Measurements from ENCODE around the gene ZNF865. TPM values are rescaled to one million over a fixed set of nuclear protein-coding genes. Genes with fewer than 3 reads are reported as not detected.
A peak's percentile ranks its signal among the peaks of the same experiment; 100 is the strongest.

The ZNF865 gene
- polyA plus RNA-seq, 5 donors: 5.3 to 15.5 (median 7.9) TPM

DNA sequence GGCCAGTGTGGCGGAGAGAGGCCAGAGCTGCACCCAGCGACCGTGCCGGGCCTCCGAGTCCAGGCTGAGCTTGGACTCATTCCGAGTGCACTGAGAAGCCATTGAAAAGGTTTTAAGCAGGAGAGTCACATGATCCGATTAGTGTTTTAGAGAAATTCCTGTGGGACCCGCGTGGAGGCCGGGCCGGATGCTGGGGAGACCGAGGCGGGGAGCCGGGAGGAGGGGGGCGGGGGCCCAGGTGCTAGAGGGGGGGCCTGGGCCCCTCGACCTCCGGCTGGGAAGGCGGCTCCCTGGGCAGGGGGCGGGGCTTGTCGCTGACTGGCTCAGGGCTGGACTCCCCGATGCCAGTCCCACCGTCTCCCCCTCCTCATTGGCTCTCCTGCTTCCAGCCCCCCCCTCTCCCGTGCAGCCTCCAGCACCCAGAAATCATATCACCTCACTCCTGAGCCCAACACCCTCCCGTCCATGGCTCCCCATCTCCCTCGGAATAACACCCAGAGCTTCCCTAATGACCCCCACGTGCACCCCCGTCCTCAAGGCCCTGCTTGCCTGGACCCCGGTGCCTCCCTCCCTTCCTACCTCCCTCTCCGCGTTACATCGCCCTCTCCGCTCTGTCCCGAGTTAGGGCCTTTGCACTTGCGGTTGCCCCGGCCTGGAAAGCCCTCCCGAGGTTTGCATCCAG, 19.6 kb upstream of the ZNF865 start:
- peak; percentile 73 to 80 for DNase-seq

DNA sequence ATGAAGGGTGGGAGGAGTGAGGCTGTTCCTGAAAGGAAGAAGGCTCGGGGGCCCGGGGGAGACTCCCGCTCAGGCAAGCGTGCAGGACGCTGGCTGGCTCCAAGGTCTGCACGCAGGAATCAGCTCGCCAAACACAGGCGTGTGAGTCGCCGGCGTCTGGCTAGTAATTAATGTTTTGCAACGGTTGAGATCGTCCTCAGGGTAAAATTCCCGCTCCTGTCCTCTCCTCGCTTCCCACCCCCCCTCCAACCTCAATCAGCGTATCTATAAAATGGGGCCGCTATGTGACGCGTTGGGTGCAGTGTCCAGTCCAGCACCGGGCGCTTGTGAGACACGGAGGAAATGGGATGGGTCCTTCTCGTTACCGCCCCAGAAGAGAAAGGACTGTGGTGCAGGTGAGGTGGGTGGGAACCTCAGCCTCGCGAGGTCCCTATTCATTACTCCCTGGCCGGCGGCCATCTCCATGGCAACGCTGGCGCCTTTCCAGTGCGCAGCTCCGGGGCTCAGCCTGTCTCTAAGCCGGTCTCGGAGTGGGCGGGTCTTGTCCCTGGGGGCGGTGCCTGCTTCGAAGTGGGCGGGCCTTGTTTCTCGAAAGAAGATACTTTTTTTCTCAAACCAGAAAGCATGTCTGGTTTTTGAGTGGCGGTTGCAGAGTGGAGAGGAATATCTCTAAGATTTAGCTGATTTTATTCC, 18.3 kb upstream of the ZNF865 start:
- peak; percentile 89 for DNase-seq

DNA sequence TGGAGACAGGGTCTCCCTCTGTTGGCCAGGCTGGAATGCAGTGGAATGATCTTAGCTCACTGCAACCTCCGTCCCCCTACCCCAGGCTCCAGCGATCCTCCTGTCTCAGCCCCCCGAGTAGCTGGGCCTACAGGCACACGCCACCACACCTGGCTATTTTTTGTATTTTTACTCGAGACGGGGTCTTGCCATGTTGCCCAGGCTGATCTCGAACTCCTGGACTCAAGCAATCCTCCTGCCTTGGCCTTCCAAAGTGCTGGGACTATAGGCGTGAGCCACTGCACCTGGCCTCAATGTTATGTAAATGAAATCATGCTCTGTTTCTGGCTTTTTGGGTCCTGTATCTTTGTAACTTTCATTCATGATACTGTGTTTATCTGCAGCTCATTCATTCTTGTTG, 16.7 kb upstream of the ZNF865 start:
- DNase-seq: no peak

GRCh38 chr19:55590109-55590508, 15.3 kb upstream of the ZNF865 start:
- DNase-seq: no peak

DNA sequence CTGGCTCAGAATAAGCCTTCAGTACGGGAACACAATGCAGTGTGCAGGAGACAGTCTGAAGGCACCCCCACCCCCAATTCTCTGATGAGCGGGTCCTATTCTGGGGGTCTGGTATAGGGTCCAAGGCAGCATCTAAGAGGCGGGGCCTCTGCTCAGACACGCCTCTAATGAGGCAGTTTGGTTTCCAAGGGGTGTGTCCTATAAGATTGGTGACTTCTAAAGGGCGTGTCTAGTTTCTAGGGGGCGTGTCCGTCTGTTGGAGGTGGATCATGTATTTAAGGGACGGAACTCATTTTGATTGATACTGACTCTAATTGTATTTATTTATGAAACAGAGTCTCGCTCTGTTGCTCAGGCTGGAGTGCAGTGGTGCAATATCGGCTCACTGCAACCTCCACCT, 14.8 kb upstream of the ZNF865 start:
- DNase-seq: no peak

DNA sequence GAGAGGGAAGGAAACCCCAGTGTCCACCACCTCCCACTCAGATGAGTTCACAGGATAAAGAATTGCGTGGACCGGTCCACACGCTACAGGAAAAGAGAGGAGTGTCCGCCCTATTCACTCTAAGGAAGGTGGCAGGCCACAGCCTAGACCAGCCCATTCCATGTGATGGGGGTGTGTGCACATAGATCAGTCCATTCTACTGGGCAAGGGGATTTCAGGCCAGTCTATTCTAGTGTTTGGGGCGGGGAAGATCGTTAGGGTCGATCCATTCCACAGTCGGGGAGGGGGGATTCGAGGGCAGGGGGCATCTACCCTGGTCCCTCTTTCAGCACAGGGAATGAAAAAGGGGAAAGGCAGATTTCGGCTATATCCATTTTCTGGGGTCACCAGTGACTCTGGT, 13.9 kb upstream of the ZNF865 start:
- DNase-seq: no peak

DNA sequence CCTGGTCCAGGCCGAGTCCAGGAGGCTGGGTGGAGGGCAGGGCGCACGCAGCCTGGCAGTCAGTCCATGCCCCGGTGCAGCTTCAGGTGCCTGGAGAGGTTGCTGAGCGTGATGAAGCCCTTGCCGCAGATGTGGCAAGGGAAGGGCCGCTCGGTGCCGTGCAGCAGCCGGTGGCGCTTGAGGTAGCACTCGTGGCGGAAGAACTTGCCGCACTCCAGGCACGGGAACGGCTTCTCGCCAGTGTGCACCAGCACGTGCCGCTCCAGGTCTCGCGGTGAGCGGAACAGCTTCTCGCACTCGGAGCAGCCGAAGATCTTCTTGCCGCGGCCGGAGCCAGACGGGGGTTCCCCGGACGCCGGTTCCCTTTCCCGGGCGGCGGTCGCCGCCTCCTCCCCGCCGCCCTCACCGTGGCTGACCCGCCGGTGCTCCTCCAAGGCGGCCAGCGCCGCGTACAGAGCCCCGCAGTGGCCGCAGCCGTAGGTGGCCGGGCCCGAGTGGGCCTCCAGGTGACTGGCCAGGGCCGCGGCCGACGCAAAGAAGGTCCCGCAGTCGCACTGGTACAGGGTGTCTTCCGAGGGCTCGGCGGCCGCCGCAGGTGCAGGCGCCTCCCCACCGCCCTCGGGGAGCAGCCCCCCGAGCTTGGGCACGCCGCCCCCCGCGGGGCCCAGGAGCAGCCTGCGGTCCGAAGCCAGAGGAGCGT, 12.9 kb upstream of the ZNF865 start:
- no peak for DNase-seq

DNA sequence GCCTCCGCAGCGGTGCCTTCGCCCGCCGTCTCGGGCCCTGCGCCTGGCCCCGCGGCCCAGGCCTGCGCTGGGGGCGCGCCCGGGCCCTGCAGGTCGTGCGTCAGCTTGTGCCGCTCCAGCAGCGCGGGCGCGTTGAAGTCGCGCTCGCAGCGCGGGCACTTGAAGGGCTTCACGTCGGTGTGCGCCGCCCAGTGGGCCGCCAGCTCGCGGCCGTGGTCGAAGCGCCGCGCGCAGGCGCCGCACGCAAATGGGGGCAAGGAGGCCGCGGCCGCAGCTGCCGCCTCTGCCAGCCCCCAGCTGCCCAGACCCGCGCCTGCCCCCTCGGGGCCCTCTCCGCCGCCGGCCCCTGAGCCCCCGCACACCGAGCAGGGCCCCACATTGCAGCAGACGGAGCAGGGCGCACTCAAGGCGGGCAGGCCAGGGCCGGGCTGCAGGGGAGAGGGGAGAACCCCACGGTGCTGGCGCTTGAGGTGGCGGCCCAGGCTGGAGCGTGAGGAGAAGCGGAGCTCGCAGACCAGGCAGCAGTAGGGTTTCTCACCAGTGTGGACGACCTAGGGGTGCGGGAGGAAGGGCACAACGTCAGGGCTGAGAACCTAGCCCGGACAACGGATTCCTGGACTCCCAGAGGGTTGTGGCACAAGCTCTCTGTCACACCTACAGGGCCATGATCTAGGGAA, 12.2 kb upstream of the ZNF865 start:
- no peak for DNase-seq

DNA sequence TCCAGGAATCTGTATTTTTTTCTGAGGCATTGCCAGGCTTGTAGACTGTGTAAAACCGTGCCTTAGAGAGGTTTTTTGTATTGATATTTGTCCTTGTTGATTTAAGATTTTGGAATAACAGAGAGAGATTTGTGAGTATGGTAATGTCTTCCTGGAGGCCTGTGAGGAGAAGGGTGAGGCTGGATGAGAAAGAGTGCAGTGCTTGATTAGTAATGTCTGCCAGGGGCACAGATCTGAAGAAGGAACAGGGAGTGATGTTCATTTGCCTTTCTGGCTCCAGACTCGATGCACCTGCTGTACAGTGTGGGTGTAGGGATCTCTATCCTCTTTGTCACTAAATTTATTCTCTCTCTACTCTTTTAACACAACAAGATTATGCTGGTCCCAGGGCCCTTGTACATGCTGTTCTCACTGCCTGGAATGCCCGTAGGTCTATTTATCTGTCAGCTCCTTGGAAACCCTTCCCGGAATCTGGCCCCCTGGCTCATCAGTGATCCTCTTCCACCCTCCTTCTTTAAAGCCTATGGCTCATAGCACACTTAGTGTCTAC, 10.4 kb upstream of the ZNF865 start:
- no peak for DNase-seq

- DNase-seq: no peak
Measured at GRCh38 chr19:55596304-55596703, 9.1 kb upstream of the ZNF865 start.

DNA sequence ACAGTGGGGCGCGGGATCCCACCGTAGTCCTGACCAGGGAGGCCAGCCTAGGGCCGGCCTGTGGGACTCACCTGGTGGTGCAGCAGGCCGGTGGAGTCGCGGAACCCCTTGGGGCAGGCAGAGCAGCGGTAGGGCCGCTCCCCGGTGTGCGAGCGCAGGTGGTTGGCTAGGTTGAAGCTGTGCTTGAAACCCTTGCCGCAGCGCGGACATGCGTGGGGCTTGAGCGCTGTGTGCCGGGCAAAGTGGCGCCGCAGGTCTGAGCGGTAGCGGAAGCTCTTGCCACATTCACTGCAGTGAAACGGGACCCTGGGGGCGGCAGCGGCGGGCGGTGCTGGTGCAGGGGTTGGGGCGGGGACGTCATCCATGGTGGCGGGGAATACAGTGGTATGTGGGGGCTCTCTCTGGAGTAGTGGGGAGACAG, 7.9 kb upstream of the ZNF865 start:
- no peak for DNase-seq

DNA sequence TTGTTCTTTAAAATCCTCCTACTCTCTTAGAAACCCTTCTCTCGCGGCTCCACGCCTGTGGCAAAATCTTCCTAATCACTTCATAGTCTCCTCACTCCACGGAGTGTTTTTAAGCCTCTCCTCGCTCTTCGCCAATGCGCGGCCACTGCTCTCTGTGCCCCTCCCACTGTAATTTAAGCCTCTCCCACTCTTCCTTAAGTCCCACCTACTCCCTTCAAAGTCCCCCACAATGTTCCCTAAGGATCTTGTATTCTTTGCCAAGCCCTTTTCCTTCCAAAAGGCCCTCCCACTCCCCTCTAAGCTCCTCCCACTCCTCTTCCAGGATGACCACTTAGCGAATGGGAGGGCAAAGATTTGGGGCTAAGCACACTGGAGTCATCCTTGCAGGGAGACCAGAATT, 7.4 kb upstream of the ZNF865 start:
- no peak for DNase-seq

DNA sequence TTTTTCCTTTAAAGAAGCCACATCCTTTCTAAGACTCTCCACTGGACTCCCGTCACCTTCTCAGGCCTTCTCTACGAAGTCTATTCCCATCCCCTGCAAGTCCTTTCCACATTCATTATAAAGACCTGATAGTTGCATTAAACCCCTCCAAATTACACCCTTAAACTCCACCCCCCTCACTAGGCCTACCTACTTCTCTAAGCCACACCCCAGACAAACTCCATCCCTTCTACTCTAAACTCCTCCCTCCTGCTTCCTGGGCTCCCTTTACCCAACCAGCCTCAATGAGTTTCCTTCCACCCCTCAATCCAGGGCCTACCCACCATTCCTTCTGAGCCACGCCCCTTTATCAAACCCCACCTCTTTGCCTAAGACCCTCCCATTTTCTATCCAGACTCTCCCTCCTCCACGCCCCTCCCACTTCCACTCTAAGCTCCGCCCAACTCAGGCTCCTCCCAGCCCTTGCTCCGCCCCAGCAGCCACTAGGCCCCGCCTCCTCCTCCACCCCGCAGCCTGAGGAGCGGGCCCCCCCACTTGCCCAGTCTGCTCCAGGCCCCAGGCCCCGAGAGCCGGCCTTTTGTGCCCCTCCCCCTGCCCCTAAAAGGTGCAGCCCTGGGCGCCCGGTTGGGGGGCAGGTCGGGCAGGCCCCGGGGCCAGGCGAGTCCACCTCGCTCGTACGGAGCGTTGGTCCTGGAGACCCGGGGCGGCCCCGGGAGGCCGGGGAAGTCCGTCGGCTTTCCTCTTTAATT, 6.6 kb upstream of the ZNF865 start:
- DNase-seq: peak; percentile 86 to 87

GRCh38 chr19:55599468-55599841, 6.0 kb upstream of the ZNF865 start, which contains the start of gene FIZ1:
Gene FIZ1, minus strand, starts transcription at chr19:55599517. Its CDS starts 1,652 bp downstream, at chr19:55597865.
- peak; percentile 99 for DNase-seq

GRCh38 chr19:55599842-55600661, 5.4 kb upstream of the ZNF865 start, which contains the start of gene ZNF524:
Gene ZNF524, plus strand, starts transcription at chr19:55600288. Its CDS starts 1,825 bp downstream, at chr19:55602113.
- peak; percentile 97 to 99 for DNase-seq

- no peak for DNase-seq
Measured at GRCh38 chr19:55600662-55601028, 4.8 kb upstream of the ZNF865 start.

DNA sequence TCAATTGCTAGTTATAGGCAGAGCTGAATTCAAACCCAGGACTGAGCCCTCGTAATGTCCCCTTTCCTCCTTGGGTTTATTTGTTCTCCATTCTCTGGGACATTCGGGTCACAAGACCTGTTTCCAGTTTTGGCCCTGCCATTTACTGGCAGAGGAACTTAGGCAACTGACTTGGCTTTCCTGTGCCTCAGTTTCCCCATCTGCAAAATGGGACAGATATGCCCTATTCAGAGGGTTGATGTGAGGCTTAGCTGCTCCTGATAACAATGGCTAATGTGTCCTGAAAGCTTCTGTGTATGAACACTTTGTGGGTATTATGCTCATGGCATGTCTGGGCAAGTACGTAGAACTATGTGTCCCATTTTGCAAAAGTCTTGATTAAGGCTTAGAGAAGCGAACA, 4.4 kb upstream of the ZNF865 start:
- DNase-seq: no peak

- no peak for DNase-seq
Measured at GRCh38 chr19:55602104-55603001, 3.1 kb upstream of the ZNF865 start.

- no peak for DNase-seq
Measured at GRCh38 chr19:55603115-55603514, 2.3 kb upstream of the ZNF865 start.

All from right lung (tissue), 5 donors.